Endometrial microvascular endothelial cells (primary cell): ENCODE results near the gene TOR2A. TPM values are rescaled to one million over a fixed set of nuclear protein-coding genes. Genes with fewer than 3 reads are reported as not detected.

Experiments used
- in situ Hi-C: cut with HindIII; loops from 2 replicates; pipeline ENCODE4 v1.10.0; 2017; ENCODE audit warnings: low sequenced_read_pairs, low pct_unique_long_range_greater_than_20kb; ENCODE audit errors: inconsistent ontology term
- total RNA-seq: library from RNA; depleted of rRNA; stranded (reverse); fragments of >200 nt; gene quantifications from one replicate; pipeline ENCODE4 v1.2.3, GENCODE V29; 2015; ENCODE audit errors: inconsistent ontology term

The TOR2A gene
- total RNA-seq, 1 donor from 2014 or later, result 26.4 TPM

DNA sequence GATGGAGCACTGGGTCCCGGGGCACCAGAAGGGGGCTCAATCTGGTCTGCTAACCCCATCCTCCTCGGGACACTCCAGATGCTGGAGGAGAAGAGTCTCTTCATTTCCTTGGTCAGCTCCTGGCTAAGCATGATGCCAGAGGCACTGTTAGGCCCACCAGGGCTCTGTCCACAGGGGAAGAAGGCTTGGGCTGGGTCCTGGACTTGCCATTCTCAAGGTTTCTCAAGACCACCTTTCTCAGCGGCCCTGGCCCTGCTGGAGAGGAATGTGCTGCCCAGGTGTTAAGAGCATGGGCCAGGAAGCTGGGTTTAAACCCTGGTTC, 35.5 kb upstream of the TOR2A start:
- in situ Hi-C loops, result loop anchor here (25.0 kb wide), 2 partner anchors 92 to 167 kb away; partner anchors contain the start of genes DPM2, ENG and PIP5KL1

DNA sequence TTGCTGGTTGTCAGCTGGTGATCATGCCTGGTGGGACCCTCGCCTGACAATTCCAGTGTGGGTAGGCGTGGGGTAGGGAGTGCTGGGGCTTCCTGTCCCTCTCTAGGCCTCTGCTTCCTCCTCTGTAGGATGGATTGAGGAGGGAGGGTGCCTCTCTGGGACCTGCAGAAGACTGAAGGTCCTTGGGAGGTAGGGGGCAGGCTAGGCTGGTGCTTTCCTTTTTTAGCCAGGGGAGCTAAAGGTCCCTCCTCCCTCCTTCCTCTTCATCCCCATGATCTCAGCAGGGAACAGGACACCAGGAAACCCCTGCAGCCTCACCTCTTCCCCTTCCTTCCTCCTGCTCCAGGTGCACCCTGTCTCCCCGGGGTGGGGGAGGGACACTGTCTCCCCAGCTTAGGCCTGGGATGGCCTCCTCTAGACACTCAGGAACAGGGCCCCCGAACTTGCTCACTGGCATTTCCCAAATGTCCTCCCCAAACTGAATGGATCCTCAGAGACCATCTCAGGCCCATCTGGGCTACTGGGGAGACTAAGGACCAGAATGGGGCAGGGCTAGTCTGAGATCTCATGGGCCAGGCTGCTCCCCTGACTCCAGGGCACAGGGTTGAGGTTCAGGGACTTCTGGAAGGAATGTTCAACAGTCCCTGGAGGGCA, 35.0 kb upstream of the TOR2A start:
- in situ Hi-C loops, result loop anchor here (25.0 kb wide), 2 partner anchors 92 to 167 kb away; partner anchors contain the start of genes DPM2, ENG and PIP5KL1

DNA sequence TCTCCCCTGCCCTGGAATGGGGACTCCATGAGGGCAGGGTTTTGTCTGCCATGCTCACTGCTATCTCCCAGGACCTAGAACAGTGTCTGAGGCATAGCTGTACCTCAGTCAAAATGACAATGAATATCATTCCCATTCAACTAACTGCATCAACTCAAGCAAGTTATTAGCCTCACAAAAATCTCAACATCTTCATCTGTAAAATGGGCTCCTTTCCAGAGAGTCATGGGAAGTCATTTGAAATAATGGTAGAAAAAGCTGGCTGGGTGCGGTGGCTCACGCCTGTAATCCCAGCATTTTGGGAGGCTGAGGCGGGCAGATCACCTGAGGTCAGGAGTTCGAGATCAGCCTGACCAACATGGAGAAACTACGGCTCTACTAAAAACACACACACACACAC, 34.0 kb upstream of the TOR2A start:
- in situ Hi-C loops, result loop anchor here (25.0 kb wide), 2 partner anchors 93 to 168 kb away; partner anchors contain the start of genes DPM2, ENG and PIP5KL1

DNA sequence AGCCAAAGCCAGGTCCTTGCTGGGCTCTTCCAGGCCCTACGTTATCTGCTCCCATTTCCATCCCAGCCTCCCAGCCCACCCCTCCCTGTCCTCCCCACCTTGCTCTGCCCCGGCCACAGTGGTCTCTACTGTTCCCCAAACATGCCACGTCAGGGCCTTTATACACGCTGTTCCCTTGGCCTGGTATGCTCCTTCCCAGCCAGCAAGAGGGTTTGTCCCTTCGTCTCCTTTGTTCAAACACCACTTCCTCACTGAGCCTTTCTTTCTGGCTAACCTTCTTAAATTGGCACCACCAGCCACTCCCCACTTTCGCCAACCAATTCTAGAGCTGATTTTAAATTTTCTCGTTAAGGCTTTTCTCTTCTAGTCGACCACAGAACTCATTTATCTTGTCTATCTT, 33.6 kb upstream of the TOR2A start:
- in situ Hi-C loops, result loop anchor here (25.0 kb wide), 2 partner anchors 94 to 169 kb away; partner anchors contain the start of genes DPM2, ENG and PIP5KL1

DNA sequence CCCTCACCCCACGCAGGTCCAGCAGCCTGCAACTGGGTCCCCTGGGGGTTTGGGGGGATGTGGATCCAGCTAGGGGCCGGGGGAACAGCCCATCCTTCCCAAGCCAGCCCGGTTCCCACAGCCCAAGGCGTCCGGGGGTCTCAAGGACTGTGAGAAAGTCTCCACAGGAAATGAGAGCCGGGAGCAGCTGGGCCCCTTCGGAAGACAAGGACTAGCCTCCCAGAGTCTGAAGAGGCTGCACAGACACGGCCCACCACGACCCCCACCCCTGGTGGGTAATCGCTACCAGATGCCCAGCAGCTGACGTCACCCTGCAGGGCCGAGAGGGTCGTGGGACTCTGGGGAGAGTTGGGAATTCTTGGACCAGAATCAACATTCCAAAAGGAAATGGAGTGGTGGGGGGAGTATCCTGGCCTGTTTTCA, 32.8 kb upstream of the TOR2A start:
- in situ Hi-C loops, result loop anchor here (25.0 kb wide), 2 partner anchors 94 to 169 kb away; partner anchors contain the start of genes DPM2, ENG and PIP5KL1

DNA sequence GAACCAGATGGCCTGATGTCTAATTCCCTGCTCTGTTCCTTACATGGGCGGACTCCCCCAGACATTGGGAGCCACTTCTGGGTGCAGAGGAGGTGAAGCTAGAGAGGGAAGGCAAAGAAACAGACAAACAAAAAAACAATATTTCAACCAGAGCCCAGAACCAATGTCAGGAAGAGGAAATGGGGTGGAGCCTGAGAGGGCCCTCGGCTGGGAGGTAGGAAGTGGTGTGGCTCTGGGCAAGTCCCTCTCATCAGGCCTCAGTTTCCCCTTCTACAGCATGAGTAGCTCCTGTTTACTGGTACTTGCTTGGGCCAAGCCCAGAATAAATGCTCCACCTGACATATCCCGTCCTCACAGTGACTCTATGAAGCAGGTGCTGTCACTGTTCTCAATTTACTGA, 32.3 kb upstream of the TOR2A start:
- in situ Hi-C loops, result loop anchor here (25.0 kb wide), 2 partner anchors 95 to 170 kb away; partner anchors contain the start of genes DPM2, ENG and PIP5KL1

DNA sequence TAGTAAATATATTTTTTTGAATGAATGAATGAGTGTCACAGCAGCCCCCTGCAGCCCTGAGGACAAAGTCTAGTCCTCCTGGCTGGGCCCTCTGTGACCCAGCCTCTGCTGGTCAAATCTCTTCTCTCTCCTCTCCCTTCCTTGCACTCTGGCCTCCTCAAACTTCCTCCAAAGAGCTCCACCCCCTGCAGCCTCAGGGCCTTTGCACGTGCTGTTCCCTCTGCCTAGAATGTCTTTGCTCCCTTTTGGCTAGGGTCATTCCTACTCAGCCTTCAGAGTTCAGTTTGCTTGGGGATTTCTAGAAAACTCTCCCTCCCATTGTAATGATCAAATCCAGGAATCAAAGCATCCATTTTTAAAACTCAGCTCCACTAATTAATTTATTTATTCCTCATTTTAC, 30.3 kb upstream of the TOR2A start:
- in situ Hi-C loops, result loop anchor here (25.0 kb wide), 2 partner anchors 97 to 172 kb away; partner anchors contain the start of genes DPM2, ENG and PIP5KL1

DNA sequence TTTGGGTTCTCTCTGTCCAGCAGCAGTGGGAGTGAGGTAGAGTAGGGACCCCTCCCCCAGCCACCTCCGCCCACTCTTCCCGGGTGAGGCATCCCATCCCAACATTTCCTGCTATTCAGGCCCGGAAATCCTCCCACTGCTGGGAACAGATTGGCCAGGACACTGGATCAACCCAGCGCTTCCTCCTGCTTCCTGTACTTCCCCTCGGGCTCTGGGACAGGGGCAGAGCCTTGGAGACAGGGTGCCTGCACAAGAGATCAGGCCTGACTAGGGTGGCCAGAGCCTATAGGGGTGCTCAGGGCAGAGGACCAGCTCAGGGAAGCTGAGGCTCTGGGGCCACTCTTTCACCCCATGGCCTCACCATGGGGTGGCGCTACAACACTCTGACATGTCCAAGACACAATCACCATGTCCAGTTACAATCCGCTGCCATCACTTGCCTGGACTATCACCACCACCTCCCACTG, 28.9 kb upstream of the TOR2A start:
- in situ Hi-C loops, result loop anchor here (25.0 kb wide), 2 partner anchors 98 to 173 kb away; partner anchors contain the start of genes DPM2, ENG and PIP5KL1

DNA sequence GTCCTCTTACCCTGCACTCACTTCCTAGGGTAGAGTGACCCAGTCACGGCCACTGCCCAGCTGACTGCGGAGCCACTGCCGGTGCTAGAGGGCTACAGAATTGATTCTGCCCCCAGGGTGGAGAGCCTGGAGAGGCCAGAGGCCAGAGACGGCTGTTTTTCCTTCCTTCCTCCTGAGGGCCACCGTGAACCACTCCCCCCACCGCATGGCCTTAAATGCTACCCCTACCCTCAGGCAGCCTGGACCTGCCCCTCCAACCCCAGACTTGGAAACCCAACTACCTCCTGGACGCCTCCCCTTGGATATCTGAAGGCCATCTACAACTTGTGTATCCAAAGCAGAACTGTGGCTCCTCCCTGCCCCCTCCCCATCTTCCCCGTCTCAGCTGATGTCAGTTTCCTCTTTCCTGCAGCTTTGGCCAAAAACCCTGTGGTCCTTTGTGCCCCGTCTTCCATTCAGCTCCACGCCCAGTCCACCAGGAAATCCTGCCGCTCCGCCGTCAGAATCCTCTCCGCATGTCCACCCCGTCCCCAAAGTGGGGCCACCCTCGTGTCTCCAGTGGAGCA, 27.1 kb upstream of the TOR2A start:
- in situ Hi-C loops, result loop anchor here (25.0 kb wide), 2 partner anchors 100 to 175 kb away; partner anchors contain the start of genes DPM2, ENG and PIP5KL1

DNA sequence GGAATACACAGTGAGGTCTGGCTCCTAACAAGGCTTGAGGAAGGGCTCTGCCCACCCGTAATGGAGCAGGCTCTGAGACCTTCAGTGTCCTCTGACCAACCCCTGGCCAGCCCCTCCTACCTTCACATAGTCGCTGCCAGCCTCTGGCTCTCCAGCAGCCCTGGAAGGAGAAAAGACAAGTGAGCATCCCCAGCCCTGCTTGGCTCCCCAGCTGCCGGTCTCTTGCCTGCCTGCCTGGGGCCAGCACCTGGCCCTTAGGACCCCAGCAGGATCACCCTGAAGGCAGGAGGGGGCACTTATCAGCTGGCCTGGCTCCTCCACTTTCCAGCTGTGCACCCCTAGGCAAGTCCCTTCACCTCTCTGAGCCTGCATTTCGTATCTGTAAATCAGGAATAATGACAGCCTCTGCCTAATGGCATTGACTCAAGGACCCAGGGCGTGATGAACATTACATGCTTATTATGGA, 26.4 kb upstream of the TOR2A start:
- in situ Hi-C loops, result loop anchor here (25.0 kb wide), 2 partner anchors 101 to 176 kb away; partner anchors contain the start of genes DPM2, ENG and PIP5KL1

DNA sequence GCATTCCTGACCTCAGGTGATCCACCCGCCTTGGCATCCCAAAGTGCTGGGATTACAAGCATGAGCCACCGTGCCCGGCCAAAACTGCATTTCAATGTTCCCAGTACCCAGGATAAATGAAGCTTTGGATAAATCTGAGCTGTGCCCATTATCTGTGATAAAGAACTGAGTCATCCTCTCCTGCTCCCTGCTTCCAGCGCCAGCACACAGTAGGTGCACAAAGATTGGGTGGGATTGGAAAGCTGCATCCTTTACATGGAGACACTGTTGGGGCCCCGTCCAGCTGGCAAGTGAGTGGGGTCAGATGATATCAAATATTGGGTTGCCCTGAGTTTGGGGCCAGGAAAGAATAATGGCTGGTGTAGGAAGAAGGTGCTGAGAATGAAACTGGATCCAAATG, 26.0 kb upstream of the TOR2A start:
- in situ Hi-C loops, result loop anchor here (25.0 kb wide), 2 partner anchors 101 to 176 kb away; partner anchors contain the start of genes DPM2, ENG and PIP5KL1

DNA sequence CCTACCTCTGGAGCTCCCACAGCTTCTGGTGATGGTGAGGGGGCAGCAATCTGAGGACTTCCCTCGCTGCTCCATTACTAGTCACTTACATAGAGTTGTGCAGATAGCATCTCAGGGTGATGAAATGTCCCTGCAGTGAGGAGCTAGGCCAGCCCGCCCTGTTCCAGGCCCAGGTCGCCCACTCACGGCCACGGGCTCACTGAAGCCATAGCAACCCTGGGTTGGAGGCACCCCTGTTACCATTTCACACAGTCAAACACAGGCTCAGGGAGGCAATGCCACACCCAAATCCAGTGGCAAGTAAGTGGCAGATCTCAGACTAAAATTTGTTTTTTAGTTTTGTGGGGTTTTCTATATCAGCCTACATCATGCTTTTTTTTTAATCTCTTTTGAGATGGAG, 23.7 kb upstream of the TOR2A start:
- in situ Hi-C loops, result loop anchor here (25.0 kb wide), 2 partner anchors 103 to 178 kb away; partner anchors contain the start of genes DPM2, ENG and PIP5KL1

DNA sequence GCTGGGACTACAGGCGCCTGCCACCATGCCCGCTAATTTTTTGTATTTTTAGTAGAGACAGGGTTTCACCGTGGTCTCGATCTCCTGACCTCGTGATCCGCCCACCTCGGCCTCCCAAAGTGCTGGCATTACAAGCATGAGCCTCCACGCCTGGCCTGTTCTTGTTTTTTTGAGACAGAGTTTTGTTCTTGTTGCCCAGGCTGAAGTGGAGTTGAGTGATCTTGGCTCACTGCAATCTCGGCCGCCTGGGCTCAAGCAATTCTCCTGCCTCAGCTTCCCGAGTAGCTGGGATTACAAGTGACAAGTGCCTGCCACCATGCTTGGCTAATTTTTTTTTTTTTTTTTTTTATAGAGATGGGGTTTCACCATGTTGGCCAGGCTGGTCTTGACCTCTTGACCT, 21.7 kb upstream of the TOR2A start:
- in situ Hi-C loops, result loop anchor here (25.0 kb wide), 2 partner anchors 106 to 181 kb away; partner anchors contain the start of genes DPM2, ENG and PIP5KL1

DNA sequence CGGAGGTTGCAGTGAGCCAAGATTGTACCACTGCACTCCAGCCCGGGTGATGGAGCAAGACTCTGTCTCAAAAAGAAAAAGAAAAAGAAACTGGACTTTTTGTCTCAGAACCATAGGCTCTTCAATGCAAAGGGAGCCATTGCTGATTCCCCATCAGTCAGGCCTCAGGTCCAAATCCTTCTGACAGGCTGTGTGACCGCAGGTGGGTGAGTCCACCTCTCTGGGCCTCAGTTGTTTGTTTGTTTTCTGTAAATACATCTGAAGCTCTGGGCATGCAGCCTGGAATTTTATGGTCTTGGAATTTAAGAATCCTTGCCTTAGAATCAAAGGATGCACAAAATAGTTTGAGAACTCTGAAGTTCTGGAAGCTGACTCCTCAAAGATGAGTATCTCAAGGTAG, 21.1 kb upstream of the TOR2A start:
- in situ Hi-C loops, result loop anchor here (25.0 kb wide), 2 partner anchors 106 to 181 kb away; partner anchors contain the start of genes DPM2, ENG and PIP5KL1

DNA sequence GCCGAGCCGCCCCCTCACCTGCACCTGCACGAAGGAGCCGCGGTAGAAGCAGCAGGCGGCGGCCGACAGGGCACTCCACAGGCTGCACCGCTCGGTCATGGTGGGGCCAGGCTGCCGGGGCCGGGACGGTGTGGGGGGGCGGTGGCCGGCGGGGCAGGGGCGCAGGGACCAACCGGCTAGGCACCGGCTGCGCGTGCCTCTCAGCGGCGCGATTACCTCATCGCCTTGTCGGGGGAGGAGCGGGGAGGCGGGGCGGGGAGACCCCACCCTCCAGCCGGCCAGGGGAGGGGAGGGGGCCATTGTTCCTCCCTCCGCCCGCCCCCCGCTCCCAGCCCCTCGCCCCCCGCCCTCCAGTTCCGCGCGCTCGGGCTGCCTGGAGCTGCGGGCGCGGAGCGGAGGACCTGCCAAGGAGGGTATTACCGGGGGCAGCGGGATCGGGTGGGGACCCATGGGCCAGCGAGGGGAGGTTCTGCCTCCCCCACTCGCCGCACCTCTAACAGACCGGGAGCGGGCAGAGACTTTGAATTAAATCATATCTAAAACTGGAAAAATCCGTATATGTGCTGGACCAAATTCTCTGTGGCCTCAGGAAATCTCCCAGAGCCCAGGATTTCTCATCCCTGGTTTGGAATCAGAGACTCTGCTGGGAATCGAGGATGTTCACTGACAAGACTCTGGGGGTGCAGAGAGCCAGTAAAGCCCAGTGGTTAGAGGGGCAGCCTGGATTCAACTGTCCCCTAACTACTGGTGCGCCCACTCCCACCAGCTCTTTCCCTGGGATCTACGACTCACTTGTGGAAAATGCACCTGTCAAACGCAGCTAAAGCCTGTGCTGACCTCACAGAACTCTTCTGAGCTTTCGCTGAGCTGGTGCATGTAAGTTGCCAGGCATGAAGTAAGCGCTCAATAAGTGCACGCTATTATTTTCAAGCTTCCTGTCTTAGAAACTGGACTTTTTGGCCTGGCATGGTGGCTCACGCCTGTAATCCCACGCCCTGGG, 20.3 kb upstream of the TOR2A start:
- in situ Hi-C loops, result loop anchor here (25.0 kb wide), 2 partner anchors 107 to 182 kb away; partner anchors contain the start of genes DPM2, ENG and PIP5KL1

DNA sequence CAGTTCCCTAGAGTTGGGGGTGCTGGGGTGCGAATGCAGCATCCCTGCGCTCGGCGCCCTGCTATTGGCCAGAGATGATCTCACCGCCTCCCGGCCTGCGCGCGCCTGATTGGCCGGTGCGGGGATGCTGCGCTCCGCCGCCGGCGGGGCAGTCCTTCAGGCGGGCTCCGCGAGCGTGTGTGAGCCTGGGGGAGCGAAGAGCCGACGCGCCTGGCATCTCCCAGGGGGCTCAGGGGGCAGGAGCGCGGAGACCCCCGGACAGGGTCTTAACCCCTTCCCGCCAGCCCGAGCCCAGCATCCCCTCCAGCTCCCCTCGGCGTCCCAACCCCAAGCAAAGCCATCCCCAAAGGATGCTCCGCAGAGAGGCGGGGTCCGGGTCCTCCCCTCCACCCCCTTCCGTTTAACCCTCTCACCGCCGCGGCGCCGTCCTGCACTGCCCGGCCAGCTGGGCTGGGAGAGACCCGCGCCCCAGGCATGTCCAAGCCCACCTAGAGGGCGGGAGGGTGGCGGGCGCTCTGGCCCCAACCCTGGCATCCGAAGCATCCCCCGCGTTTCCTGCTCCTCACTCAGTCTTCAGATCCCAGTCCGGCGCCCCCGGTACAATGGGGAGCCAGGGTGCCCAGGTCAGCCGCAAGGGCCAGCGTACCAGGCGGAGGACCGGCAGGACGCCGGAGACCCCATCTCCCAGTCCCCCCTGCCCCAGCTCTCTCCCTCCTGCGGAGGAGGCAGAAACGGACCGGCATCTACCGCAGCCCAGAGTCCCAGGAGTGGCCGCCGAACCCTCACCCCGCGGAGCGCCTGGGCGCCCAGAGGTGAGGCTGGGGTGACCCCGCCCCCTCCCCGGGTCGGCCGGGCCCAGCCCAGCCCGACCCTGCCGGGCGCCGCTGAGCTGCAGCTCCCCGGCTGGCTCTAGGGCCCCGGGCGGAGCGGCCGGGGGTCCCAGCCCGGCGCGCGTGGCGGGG, 19.3 kb upstream of the TOR2A start:
- in situ Hi-C loops, result loop anchor here (25.0 kb wide), 2 partner anchors 108 to 183 kb away; partner anchors contain the start of genes DPM2, ENG and PIP5KL1

DNA sequence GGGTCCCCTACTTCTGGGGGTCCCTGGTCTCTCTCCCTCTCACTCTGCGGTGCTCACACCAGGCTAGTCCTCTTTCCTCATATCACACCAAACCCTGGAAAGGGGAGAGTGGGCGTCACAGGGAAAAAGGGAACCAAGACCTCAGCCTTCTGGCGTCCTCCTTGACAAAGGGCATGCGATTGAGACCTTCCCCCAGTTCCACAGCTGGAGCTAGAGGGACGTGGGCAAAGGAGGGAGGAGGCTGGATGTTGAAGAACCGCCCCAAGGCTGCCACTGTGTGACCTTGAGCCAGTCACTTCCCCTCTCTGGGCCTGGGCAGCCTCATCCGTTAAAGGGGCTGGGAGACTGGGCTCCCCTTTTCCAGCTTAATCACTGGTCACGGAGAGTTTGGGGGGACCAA, 18.5 kb upstream of the TOR2A start:
- in situ Hi-C loops, result loop anchor here (25.0 kb wide), 2 partner anchors 109 to 184 kb away; partner anchors contain the start of genes DPM2, ENG and PIP5KL1
